ENCODE data around the gene ABI1.

DNA sequence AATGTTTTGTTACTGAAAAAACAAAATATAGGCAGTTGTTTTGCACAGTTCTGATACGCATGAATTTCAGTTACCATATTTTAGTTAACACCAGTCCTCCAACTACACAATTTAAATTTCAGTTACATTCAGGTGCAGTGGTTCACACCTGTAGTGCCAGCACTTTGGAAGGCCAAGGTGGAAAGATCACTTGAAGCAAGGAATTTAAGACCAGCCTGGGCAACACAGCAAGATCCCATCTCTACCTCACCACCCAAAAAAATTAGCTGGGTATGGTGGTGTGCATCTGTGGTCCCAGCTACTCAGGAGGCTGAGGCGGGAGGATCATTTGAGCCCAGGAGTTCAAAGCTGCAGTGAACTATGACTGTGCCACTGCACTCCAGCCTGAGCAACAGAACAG is 45.3 kb downstream of the ABI1 start:
- no peak for TF ChIP-seq CTCF (IDR thresholded peaks at IDR 0.05)
- TF ChIP-seq POLR2A (IDR thresholded peaks at IDR 0.05) = no peak

All from testis (tissue), 2 donors.